Thymus (tissue), 11 donors: ENCODE results near the gene HAT1. TPM values are rescaled to one million over a fixed set of nuclear protein-coding genes. Genes with fewer than 3 reads are reported as not detected.

ENCODE experiments used
- DNase-seq, 9 donors: peaks; one replicate each; pipeline ENCODE4 v3.0.0-alpha.2; 2013; ENCODE audit warnings: low spot score in 9 of 9, low read depth in 6 of 9, missing footprints in 1 of 9
- H3K27ac ChIP-seq, 2 donors: one replicate each; pipeline ENCODE4 v1.5.1; 2013; ENCODE audit warnings: control low read depth in 1 of 2, low read depth in 1 of 2, low read length in 1 of 2, mild to moderate bottlenecking in 1 of 2, moderate library complexity in 1 of 2
- H3K27me3 ChIP-seq, 2 donors: one replicate each; pipeline ENCODE4 v1.5.1; 2013; ENCODE audit warnings: low read length in 1 of 2; ENCODE audit not compliant: control insufficient read depth in 2 of 2, insufficient read depth in 1 of 2
- H3K36me3 ChIP-seq, 2 donors: one replicate each; pipeline ENCODE4 v1.5.1; 2013; ENCODE audit warnings: low read length in 1 of 2, mild to moderate bottlenecking in 1 of 2, moderate library complexity in 1 of 2; ENCODE audit not compliant: control insufficient read depth in 2 of 2, insufficient read depth in 2 of 2
- H3K4me1 ChIP-seq, 2 donors: one replicate each; pipeline ENCODE4 v1.5.1; 2013; ENCODE audit warnings: low read length in 2 of 2; ENCODE audit not compliant: control insufficient read depth in 2 of 2, insufficient read depth in 2 of 2
- H3K4me3 ChIP-seq, 2 donors: one replicate each; pipeline ENCODE4 v1.5.1; 2013; ENCODE audit warnings: low read length in 2 of 2, control low read depth in 1 of 2, mild to moderate bottlenecking in 1 of 2
- H3K9me3 ChIP-seq, 2 donors: one replicate each; pipeline ENCODE4 v1.5.1; 2013; ENCODE audit warnings: low read length in 1 of 2, mild to moderate bottlenecking in 1 of 2; ENCODE audit not compliant: control insufficient read depth in 2 of 2, insufficient read depth in 1 of 2
- WGBS: extraction: QIAGEN DNeasy Blood & Tissue Kit; methylation state at CpG from one replicate; pipeline ENCODE4 v1.1.7; 2013; 5-methylcytosine and 5-hydroxymethylcytosine counted together
- polyA plus RNA-seq: library from polyadenylated mRNA; stranded (reverse); fragments of 200-250 nt; gene quantifications from one replicate; pipeline ENCODE4 v1.2.3, GENCODE V29; 2013
- total RNA-seq: library from RNA; stranded (reverse); fragments of 120-200 nt; gene quantifications from one replicate; pipeline ENCODE4 v1.2.4, GENCODE V29; 2013
- donor health status: healthy.

The HAT1 gene
- total and polyA plus RNA-seq, 2 donors = 53.2 to 74.3 TPM

DNA sequence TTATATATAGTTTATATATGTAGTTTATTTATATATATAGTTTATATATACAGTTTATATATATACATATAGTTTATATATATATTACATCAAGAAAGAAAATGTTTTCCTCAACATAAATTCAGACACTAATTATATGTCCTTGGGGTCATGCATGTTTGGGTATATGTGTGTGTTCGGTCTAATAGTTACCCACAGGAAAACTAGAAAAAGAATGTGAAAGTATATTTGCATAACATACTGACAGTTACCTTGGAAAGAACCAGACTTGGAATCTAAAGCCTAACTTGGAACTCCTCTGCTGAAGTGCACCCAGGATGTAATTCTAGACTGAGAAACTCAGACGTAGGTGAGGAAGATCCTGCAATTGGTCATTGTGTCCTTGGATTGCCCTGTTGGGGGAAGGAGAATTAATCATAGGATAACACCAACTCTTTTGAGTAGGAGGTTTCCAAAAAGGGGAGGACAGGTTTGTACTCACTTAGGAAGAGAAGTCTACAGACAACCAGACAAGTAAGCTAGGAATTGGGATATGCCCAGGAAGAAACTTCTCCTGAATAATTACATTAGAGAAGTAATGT is 19.3 kb upstream of the HAT1 start:
- Histone ChIP-seq H3K4me1 (no peaks in the 10 kb centered on the region), H3K4me3 (no peak overlapping the region), H3K9me3 (peaks cover 0 to 8% of the 10 kb centered on the region in 2 donors), H3K36me3 (no peaks in the 10 kb centered on the region), H3K27ac (no peak overlapping the region), H3K27me3 (no peaks in the 10 kb centered on the region)
- DNase-seq = no peak
- 88% methylated on average over 2 of the region's 2 CpGs for WGBS

GRCh38 chr2:171908235-171908634 is 14.0 kb upstream of the HAT1 start:
- 98% methylated on average over 1 of the region's 1 CpG for WGBS
- no peaks in the 10 kb centered on the region for H3K27me3 ChIP-seq
- H3K9me3 ChIP-seq = no peaks in the 10 kb centered on the region
- no peak overlapping the region for H3K4me3 ChIP-seq
- no peaks in the 10 kb centered on the region for H3K4me1 ChIP-seq
- H3K36me3 ChIP-seq = no peaks in the 10 kb centered on the region
- H3K27ac ChIP-seq = no peak overlapping the region
- DNase-seq = no peak

DNA sequence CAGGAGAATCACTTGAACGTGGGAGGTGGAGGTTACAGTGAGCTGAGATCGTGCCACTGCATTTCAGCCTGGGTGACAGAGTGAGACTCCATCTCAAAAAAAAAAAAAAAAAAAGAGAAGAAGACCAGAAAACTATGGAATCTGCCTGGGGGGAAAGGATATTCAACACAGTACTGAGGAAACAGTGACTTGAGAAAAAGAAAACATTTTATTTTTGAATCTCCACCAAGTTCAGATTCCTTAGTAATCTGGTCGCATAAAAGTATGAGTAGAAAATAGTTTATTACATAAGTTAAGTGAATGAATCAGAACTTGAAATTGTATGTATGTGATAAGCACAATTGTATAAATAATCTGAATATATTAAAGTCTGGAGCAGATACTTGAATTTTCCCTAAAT is 13.0 kb upstream of the HAT1 start:
- no peaks in the 10 kb centered on the region for H3K4me1 ChIP-seq
- no peak overlapping the region for H3K4me3 ChIP-seq
- no peaks in the 10 kb centered on the region for H3K9me3 ChIP-seq
- no peak overlapping the region for H3K27ac ChIP-seq
- no peaks in the 10 kb centered on the region for H3K27me3 ChIP-seq
- WGBS = 96% methylated on average over 3 of the region's 3 CpGs
- H3K36me3 ChIP-seq = no peaks in the 10 kb centered on the region
- no peak for DNase-seq

DNA sequence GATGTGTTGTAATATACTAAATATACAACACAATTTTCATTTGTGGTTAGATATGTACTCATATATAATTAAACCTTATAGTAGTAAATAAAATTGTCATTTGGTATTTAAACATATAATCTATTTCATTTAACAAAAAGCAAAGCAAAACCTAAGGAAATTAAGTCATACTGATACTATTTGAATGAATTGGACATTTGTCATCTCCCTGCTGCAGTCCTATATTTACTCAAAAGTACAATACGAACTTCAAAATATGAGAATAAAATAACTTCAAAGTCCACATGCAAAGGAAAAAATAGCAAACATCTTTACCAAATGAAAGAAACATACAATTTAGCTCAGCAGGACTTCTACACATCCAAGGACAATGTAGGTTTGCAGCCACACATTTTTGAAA is 11.8 kb upstream of the HAT1 start:
- Histone ChIP-seq H3K36me3 (no peaks in the 10 kb centered on the region), H3K4me1 (no peaks in the 10 kb centered on the region), H3K4me3 (no peak overlapping the region), H3K27me3 (no peaks in the 10 kb centered on the region), H3K9me3 (no peaks in the 10 kb centered on the region), H3K27ac (no peak overlapping the region)
- WGBS = 94% methylated on average over 1 of the region's 1 CpG
- no peak for DNase-seq

GRCh38 chr2:171913517-171913916 is 8.7 kb upstream of the HAT1 start:
- no peak overlapping the region for H3K27ac ChIP-seq
- no peaks in the 10 kb centered on the region for H3K9me3 ChIP-seq
- WGBS = 85% methylated on average over 3 of the region's 3 CpGs
- H3K4me1 ChIP-seq = no peaks in the 10 kb centered on the region
- H3K27me3 ChIP-seq = no peaks in the 10 kb centered on the region
- no peak for DNase-seq
- no peak overlapping the region for H3K4me3 ChIP-seq
- H3K36me3 ChIP-seq = no peaks in the 10 kb centered on the region

- no peak overlapping the region for H3K4me3 ChIP-seq
- 96% methylated on average over 2 of the region's 2 CpGs for WGBS
- no peak for DNase-seq
Measured at GRCh38 chr2:171919453-171919852, 2.8 kb upstream of the HAT1 start.

GRCh38 chr2:171921970-171922229 is 361 bp upstream of the HAT1 start:
- H3K4me1 ChIP-seq = peaks cover 7 to 15% of the 10 kb centered on the region in 2 donors

More at GRCh38 chr2:171919453-171919852, 2.8 kb upstream of the HAT1 start:
- no peaks in the 10 kb centered on the region for H3K36me3 ChIP-seq
- H3K27ac ChIP-seq = no peak overlapping the region
- no peaks in the 10 kb centered on the region for H3K27me3 ChIP-seq
- no peaks in the 10 kb centered on the region for H3K9me3 ChIP-seq
- H3K4me1 ChIP-seq = peaks cover 7 to 15% of the 10 kb centered on the region in 2 donors

GRCh38 chr2:171923206-171923605 is 945 bp downstream of the HAT1 start:
- peak overlapping the region in 1 of 2 donors; percentile 89 for H3K27ac ChIP-seq
- no peaks in the 10 kb centered on the region for H3K9me3 ChIP-seq
- peaks cover 5 to 11% of the 10 kb centered on the region in 2 donors for H3K36me3 ChIP-seq
- H3K4me3 ChIP-seq = peak overlapping the region; percentile 86 to 96
- peaks cover 7 to 15% of the 10 kb centered on the region in 2 donors for H3K4me1 ChIP-seq
- H3K27me3 ChIP-seq = no peaks in the 10 kb centered on the region
- peak in 1 of 9 donors; percentile 4 for DNase-seq
- whole genome bisulfite sequencing = 66% methylated on average over 13 of the region's 13 CpGs

More at GRCh38 chr2:171921970-171922229, 361 bp upstream of the HAT1 start:
- Histone ChIP-seq H3K36me3 (peaks cover 0 to 3% of the 10 kb centered on the region in 2 donors), H3K27ac (peak overlapping the region; percentile 83 to 89), H3K4me3 (peak overlapping the region; percentile 86 to 96), H3K27me3 (no peaks in the 10 kb centered on the region), H3K9me3 (no peaks in the 10 kb centered on the region)
- DNase-seq = no peak
- 29% methylated on average over 5 of the region's 5 CpGs for WGBS

GRCh38 chr2:171924170-171924942 is 2.1 kb downstream of the HAT1 start:
- H3K27me3 ChIP-seq = no peaks in the 10 kb centered on the region
- H3K36me3 ChIP-seq = peaks cover 9 to 16% of the 10 kb centered on the region in 2 donors
- peaks cover 7 to 15% of the 10 kb centered on the region in 2 donors for H3K4me1 ChIP-seq
- H3K27ac ChIP-seq = no peak overlapping the region
- no peaks in the 10 kb centered on the region for H3K9me3 ChIP-seq
- H3K4me3 ChIP-seq = no peak overlapping the region
- no peak for DNase-seq
- WGBS = 97% methylated on average over 17 of the region's 17 CpGs
